ENCODE data around the gene PRRT1.
"Not testable (repeated sequence)": the region's sequence is repeated elsewhere in the genome, so short reads cannot be mapped to it uniquely, and the experiment has no call there.

PRRT1 gene

DNA sequence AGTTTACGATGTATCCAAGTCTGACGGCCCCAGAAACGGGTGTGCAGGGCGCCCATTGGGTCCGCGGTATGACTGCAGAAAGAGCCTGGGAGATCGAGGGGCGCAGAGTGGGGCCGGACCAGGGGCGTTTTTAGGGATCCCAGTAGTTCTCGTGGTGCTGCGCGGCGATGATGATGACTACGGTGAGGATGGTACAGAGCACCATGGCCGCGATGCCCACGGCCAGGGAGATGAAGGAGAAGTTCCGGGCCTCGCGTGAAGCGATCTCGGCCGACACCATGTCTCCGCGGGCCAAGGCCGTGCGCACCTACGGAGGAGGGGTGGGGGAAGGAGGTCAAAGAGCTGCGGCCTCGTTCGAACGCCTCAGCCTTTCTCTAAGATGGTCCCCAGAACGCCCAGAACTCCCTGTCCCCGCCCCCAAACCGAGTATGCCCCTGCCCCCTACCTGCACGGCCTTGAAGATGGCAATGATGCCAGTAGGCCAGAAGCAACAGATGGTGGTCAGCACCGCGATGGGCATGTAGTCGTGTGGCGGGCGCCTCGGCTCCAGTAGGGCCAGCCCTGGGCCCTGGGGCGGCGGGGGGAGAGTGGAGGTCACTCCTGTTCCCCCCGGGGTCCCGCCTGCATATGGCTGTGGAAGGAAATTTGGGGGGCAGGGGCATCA lies 2.5 kb downstream of the PRRT1 start:
- DNase-seq, result no peak

DNA sequence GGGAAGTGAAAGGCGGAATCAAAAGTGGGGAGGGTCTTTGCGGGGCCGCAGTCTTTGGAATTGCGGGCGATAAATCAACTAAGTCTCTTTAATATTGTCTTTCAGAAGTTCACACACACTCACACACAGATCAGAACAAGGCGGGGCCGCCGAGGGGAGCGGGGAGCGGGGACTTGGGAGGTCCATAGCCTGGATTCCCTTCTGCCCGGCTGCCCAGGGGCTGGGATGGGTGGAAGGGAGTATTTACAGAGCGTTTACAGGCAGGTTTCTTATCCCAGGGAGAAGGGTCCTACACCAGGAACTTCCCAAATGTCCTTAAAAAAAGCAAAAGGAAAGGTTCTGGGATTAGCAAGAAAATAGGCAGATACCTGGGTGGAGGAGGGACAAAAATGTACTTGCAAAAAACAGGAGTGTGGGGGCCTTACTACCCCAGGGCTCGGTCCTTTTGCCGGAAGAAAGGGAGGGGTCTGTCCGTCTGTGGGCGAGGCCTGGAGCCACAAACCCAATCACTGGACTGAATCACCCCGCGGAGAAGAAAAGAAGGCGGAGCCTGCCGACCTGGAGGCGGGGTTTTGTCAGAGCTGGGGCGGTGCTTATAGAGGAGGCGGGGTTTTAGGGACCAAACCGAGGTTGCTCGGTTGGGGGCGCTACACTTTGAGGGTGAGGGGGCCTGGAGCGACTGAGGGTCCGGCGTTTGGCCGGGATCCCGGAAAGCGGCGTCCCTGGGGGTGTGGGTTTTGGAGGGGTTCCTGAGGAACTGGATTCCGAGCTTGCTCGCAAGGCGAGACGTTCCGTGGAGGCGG lies 3.2 kb downstream of the PRRT1 start:
- peak; percentile 23 for DNase-seq

DNA sequence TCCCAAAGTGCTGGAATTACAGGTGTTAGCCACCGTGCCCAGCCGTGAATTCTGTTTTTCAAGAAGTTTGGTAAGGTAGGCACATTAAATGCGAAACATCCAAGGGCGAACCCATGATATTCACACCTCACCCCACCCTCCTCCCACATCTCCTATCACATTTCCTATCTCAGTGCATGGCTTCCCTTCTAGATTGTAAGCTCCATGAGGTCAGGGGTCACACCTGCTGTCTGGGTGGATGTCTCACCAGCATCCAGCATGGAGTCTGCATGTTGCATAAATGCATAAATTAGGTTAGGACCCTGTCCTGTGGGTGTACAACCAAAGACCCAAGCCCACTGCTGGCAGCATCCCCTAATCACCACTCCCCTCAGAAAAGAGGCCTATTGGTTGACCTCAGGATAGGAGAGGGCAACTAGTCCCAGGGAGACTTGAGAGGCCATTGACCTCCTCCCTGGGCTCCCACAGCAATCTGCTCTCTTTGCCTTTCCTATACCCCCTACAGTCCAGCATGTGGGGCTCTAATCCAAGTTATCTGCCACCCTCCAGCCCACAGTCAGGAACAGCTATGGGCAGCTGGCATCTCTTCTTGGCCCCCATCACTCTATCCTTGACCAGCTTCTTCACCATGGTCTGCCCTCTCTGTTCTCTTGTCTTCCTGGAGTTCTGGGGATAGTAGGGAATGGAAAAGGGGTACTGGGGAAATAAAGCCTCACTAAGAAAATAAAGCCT lies 4.2 kb downstream of the PRRT1 start:
- DNase-seq, result no peak

DNA sequence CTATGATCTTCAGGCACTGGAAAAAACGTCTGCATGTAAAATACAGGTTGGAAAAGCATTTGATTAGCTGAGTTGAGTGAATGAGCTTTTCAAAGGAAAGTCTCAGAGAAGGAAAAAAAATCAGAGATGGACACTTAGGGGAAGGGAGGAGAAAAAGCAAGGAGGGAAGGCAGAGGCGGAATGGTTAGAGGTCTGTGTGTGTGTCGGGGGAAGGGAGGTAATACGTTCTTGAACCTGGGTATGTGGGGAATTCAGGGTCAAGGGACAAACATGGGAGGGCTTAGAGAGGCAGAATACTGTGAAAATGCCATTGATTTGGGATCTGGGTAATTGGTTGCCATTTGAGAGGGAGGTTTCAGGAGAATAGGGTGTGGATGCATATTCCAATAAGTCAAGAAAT lies 5.1 kb downstream of the PRRT1 start:
- no peak for DNase-seq

DNA sequence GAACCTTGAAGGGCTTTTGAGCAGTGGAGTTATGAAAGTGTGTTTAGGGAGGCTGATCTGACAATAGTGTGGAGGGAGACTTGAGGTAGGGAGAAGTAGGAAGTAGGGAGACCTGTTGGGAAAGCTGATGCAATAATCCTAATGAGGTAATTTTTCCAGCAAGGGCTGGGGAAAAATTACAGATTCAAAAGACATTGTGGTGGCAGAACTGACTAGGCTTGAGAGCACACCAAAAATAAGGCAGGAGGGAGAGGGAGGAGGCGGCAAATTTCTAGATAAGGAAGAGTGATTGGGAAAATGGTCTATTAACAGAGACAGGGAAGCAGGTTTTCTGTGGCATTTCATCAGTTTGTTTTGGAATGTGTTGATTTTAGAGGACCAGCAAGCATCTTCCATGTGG lies 5.5 kb downstream of the PRRT1 start:
- no peak for DNase-seq

DNA sequence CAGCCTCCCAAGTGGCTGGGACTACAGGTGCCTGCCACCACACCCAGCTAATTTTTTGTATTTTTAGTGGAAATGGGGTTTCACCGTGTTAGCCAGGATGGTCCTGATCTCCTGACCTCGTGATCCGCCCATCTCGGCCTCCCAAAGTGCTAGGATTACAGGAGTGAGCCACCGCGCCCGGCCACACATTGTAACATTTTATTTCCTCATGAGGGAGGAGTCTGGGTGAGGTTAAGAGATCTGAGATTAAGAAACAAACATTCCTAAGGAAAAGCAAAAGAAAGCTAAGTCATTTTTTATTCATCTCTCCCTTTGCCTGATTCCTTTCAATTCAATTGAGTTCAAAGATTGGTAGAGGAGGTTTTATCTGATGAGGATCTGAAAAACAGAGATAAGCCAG lies 7.5 kb downstream of the PRRT1 start:
- DNase-seq, result not testable (repeated sequence)

DNA sequence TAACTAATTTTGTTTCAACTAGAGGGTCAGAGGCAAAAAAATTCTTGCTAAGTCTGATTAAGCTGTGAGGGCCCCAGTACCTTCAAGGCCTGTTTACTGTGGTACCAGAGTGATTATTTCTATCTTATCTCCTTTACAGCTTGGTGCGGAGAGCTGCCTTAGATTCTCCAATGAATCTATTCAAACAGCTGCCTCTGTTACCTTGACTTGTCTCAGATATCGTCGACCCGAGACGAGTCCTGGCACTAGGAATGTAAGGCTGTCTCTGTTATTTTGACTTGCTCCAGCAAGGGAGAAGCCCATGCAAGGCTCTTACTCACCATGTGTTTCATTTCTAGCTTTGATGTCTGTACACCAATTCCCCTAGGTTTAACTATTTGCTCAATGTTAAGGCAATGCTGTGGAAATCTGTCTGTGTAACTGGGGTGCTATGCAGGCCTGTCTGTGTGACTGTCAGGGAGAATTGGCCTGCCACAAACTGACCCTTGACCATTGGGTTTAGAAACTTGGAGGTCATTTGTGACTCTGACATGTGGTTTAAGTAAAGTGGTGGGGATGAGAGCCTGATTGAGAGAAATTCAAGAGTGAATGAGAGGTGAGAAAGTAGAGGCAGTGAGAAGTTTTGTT lies 11.2 kb downstream of the PRRT1 start:
- DNase-seq, result no peak

DNA sequence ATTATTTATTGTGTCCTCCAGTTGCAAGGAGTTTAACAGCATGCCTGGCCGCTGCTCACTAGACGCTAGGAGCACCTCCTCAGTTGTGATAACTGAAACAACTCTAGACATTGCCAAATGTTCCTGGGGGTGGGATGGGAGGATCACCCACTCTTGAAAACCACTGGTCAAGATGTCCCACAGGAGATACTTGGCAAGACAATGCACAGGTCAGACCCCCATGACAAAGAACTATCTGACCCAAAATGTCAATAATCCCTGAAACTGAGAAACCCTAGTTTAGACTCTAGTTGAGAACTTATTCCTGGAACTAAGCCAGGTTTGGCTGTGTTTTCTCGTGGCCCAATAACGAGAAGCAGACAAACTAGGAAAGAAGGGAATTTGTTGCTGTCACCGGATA lies 12.1 kb downstream of the PRRT1 start:
- no peak for DNase-seq

DNA sequence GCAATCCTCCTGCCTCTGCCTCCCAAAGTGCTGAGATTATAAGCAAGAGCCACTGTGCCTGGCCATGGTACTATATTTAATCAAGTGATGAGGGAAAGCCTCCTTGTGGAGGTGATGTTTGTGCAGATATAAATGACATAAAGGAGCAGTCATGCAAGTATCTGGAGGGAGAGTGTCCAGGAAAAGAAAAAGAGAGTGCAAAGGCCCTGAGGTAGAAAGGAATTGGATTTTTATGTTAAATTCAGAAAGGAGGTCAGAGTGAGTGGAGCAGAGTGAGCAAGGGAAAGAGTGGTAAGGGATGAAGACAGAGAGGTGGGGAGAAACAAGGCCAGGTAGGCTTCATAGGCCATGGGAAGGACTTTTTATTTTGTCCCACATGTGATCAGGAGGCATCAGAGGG lies 14.3 kb downstream of the PRRT1 start:
- no peak for DNase-seq

DNA sequence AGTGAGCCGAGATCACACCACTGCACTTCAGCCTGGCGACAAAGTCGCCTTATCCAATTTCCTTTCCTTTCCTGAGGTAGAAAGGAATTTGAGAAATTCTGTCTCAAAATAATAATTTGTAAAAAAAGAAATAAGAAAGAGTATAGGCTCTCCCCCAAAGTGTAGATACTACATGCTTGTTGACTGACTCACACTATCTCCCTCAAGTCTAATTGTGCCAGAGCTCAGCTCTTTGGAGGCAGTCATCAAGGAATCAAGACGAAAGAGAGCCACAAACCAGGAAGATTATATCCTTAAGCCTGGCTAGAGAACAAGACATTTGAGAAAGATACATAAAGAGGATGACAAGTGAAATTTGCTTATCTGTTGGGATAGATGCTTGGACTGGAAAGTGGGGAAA lies 18.0 kb downstream of the PRRT1 start:
- DNase-seq, result peak; percentile 61

DNA sequence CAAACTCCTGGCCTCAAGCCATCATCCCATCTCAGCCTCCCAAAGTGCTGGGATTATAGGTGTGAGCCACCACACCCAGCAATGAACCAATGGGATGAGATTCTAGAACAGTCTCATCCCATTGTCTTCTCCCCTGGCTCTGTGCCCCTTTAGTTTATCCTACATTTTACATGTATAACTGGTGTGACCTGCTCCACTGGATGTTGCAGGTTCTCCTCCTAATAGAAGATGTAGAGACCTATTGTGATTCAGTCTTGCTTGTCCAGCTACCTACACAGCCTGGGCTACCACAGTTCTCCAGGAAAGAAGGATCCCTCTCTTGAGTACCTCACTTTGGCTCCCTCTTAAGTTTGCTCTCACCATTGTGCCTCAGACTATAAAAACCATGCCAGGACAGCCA lies 19.6 kb downstream of the PRRT1 start:
- no peak for DNase-seq

DNA sequence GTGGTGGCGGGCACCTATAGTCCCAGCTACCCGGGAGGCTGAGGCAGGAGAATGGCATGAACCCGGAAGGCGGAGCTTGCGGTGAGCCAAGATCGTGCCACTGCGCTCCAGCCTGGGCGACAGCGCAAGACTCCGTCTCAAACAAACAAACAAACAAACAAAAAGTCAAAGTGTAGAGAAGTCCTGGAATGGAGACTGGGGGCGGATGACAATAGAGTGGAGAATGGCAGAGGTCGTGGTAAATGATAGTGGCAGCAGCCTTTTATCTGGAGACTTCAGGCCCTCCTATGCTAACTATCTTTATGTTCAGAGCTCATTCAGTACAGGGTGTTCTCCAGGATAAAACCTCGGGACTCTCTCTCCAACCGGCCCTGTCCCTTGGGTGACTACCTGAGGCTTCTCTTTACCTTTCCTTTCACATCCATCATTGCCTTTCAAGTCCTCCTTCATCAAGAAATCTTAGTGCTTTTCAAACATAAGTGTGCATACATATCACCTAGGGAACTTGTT lies 20.2 kb downstream of the PRRT1 start:
- DNase-seq, result no peak

DNA sequence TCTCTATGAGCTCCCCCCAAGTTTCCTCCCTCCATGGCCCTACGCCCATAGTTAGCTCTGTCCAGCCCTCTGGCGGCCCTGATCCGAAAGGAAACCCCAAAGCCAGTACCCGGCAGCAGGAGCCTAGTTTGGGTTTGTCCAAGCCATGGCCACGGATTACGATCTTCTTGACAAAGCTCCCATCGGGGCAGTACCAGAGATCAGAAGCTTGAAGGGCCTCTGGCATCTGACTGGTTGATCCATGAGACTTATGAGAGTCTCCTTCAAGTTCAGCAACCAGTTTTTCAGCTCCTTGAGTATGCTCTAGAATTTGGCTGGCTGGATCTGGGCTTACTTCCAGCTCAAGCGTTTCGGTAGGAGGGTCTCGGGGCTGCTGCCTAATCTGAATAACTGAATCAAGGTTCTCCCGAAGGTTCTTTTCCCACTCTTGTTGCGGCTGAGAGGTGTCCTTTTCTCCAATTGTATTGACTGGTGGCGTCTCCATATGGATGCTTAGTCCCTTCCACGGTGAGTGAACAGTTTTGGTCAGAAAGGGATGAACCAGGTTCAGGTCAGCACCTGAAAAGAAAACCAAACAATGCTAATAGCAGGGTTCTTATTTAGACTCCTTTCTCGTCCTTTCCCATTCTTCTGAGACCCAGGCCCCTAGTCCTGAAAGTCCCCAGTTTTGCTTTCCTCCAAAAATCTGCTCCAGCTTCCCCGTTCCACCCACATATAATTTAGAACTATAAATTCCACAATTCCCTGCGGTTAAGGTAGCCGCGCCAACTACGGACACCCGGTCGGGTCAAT lies 22.2 kb downstream of the PRRT1 start:
- no peak for DNase-seq

DNA sequence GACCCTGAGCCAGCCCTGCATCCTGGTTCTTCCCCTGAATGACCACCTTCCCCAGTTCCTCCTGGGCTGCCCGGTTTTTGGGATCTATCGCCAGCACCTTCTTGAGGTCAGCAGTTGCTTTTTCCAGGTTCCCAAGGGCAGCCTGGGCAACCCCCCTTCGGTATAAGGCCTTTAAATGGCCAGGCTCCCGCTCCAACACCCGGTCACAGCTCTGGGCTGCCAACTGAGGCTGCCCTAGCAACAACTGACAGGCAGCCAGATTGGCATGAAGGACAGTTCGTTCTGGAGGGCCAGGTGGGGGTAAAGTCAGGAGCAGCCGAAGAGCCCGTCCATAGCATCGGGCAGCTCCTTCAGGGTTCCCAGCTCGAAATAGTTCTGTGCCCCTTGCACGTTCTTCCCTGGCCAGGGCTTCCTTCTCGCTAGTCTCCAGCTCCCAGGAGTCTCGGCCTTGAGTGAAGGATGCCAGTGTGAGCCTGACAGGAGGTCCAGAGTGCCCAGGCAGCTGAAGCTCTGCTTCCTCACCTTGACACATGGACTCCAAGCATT lies 22.9 kb downstream of the PRRT1 start:
- DNase-seq, result no peak

DNA sequence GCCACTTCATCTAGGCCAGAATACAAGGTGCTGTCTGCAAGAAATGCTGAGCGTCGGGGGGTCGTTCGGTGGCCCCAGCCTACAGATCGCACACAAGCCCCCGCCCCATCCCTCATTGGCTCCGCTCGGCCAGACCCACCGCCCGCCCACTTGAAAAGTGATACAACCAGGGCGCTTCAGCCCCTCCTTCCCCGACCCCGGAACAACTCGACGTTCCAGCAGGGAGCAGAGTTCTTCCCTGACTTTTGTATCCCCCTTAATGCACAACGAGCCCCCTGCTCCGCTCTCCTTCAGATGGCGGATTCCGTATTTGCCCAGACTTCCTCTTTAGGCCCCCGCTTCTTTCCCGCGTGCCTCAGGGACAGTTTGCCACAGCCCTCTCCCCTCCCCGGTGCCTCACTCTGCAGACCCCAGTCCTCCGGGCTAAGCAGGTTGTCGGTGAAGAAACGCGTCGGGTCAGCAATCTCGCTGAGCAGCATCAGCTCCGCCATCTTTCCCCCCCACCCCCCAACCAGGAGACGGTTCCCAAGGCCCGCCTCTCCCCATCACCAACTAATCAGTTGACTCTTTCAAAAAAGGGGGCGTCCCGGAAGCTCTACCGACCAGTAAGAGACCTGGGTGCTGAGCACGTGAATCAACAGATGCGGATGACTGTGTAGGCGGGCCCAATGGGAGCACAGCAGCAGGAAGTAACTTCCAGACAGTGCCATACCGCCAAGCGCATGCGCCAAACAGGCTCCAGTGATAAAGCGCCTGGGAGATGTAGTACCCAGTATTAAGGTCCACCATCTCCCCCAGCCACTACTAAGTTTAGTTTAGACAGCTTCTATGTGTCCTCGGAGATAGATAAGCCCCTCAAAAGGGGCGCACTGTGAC lies 23.8 kb downstream of the PRRT1 start, which contains the start of gene ATF6B:
Gene ATF6B, minus strand, starts transcription at position 530 of the 876 bp plus-strand sequence. Its CDS starts 39 bp downstream, at position 491.
- peak; percentile 100 for DNase-seq

DNA sequence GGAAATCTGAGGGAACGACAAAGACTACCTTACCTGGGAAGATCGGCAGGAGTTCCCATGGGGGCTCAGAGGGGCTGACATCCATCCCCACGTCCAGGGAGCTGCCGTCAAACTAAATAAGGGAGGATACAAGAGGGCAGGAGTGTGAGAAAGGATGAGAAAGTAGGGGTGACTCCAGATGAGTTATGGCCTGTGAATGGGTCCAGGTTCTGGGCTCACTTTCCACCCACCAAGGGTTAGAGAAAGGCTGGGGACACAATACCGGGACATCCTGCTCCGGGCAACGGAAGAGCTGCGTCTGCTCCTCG lies 24.4 kb downstream of the PRRT1 start:
- DNase-seq, result no peak

DNA sequence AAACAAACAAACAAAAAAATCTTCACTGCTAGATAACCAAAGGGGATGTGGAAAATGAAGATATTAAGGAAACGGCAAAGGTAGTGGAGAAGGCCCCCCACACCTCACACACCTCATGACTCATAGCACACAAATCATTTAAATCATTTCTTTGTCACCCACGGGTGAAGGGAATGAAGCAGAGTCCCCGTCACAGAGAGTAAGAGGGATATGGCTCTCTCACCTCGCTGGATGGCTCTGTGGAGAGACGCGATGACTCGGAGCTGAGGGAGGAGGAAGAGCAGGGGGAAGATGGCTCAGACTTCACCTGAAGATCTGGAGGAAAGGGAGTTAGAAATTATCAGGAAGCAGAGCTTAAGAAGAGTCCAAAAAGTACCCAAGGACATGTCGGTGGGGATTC lies 24.9 kb downstream of the PRRT1 start:
- DNase-seq, result no peak

DNA sequence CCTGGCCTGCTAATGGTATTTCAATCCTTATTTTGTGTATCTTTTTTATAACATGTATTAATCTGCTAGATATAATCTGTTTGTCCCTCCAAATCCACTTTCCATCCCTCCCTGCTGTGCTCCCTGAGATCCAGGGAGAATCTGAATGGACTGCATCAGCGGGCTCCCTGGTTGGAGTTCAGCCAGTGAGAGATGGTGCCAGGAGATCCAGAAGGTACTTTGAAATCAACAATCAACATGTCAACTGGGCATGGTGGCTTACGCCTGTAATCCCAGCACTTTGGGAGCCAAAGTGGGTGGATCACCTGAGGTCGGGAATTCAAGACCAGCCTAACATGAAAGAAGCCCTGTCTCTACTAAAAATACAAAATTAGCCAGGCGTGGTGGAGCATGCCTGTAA lies 28.1 kb downstream of the PRRT1 start:
- no peak for DNase-seq

DNA sequence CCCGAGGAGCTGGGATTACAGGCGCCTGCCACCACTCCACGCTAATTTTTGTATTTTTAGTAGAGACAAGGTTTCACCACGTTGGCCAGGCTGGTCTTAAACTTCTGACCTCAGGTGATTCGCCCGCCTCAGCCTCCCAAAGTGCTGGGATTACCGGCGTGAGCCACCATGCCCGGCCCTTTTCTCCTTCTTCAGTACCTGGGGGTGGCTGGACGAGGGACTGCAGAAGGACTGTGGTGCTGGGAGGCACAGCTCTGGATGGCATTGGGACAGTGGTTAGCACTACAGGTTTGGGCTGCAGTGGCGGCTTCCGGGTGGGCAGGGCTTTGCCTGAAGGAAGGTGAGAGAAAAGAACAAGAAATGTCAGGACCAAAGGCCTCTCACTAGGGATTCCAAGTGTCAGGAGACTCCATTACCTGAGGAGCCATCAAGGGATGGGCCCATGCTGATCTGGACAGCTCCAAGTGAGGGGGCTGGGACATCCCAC lies 31.1 kb downstream of the PRRT1 start:
- no peak for DNase-seq

DNA sequence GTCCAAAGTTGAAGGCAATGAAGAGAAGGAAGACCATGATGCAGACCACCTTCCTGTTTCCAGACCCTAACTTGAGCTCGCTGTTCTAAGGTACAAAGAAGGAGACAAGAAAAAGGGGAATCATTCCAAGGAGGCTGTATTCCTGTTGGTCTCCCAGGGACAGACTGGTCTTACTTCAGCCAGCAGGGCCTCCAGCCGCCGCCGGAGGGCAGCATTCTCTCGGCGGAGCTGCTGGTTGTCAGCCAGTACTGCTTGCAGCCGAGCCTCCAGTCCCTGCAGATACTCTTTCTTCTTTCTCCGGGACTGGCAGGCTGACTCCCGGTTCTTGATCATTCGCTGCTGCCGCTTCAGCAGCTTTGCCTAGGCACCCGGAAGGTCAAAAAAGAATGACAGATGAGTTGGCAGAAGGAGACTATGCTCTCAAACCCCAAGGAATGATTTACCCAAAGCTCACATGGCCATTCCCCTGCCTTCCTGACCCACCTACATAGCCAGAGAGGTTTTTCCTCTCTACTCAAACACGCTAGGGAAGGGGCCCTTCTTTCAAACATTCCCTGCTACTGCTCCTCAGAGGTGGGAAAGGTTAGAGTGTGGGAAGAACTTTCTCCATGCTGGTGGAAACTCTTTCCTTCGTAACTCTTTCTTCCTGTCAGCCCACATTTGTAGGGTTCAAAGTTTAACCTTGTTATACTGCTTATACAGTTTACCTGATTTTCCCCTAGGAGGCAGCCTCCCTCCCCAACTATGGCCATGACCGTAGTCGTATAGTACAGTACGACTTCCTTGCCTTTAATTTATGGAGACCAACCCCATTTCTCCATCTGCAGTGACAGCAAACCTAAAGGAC lies 32.7 kb downstream of the PRRT1 start:
- DNase-seq, result peak; percentile 78
